DMS53 treated with DMSO at 0.1 percent for 48 hours (cell line): ENCODE measurements around the gene OR52M1.

Experiments used
- DNase-seq: peaks from one replicate; lab custom pipeline; 2025; ENCODE audit not compliant: unreplicated experiment; lab: John Stamatoyannopoulos, UW

Gene OR52M1

DNA sequence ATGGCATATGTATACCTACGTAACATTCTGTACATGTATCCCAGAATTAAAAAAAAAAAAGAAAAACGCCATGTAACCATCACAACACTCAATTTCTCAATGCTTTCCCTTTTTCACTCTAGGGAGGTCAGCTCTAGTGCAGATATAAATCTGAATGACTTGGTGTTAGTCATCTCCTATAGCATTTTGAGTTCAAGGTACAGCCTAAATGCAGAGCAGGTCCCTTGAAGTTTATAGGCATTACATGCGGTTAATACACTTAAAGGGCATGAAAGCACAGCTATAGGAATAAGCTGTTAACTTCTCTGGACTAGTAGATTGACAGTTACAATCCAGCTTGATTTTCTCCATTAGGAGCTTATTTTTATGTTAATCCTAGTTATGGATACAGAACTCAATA lies 20.4 kb downstream of the OR52M1 start:
- no peak for DNase-seq

DNA sequence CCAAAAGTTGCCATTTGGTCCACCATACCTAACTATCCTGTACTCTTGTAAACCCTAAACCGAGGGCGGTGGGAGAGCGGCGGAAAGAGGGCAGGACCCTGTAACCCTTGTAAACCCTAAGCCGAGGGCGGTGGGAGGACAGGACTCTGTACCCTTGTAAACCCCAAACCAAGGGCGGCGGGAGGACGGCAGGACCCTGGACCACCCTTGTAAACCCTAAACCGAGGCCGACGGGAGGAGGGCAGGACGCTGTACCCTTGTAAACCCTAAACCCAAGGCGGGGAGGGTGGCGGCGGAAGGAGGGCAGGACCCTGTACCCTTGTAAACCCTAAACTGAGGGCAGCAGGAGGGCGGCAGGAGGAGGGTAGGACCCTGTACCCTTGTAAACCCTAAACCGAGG lies 24.1 kb downstream of the OR52M1 start:
- DNase-seq, result no peak

DNA sequence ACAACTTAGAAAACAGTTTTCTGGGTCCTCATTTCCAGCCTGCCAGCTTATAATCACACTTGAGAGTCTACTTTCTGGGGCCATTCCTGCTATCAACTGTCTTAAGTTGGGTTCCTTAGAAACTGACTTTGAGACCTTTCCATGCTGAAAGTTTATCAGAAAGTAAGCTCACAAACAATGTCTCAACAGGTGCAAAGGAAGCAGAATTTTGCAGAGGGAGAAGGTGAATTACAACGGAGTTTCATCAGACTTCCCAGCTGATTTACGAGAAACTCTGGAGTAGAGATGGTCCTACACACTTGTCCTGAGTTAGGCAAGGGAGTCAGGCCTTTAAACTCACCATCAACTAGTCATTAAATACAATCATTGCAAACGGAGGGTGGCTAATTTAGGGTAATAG lies 31.9 kb downstream of the OR52M1 start:
- no peak for DNase-seq

DNA sequence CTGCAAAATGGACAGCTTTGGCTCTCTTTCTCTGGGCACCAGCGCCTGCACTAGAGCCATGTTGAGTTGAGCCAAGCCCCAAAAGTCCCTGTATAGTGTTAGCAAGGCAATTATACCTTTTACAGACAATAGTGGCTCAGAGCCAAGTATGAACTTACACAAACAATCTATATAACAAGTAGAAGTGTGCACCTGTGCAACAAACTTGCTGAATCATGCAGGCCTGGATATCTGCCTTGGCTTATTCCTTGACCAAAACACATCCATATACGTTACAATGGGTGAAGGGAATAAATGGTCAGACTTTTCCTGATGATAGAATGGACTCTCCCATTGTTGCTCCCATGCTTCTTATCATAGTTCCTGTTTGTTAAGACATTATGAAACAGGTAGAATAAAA lies 32.8 kb downstream of the OR52M1 start:
- DNase-seq, result peak; percentile 38

DNA sequence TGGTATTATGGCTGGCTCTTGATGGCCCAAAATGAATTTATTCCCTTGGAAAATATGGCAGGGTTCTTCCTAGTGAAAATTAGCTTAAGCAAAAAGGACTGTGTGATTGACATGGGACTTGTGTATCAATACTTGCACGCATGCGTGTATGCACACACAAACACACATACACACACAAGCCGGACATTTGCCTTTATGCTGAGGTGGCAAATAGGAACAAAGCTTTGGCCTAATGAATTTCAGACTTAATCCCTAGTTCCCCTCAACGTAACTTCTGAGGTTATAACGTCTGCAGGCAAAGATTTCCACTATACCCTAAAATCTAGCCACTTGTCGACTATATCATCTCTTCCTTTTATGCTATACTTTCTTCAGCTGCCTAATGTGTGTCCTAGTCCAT lies 33.6 kb downstream of the OR52M1 start:
- DNase-seq, result no peak

DNA sequence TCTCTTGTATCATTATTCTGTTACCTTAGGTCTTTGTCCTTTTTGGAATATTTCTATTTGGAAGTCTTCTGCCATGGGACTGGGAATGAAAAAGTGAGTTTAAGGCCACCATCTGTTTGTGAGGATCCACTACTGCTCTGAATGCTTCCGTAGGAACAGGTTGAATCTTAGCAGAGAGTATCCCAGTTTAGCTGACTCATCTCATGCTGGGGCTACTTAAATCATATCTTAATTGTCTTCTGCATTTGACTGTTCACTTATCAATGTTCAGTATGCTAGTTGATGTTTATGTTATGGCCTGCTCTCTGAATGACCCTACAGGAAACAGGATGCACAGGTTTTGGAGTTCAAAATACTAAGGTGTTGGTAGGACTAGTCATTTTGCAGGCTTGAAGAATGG lies 35.1 kb downstream of the OR52M1 start:
- DNase-seq, result no peak

DNA sequence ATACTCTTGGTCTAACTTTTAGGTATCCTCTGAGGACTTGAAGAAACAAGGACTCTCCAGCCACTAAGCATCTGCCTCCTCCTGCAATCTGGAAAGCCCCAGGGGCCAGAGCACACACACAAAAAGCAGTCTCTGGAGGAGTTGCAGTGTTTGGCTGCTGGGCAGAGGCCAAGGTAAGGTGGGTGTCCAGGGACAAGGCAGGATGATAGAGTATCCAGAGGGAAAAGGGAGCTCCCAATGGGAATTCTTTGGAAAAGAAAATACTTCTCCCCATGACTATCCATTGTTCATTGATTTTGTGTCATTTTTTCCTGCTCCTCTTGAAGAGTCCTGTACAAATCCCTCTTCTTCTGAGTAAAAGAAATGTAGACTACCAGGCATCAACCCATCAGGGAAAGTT lies 36.5 kb downstream of the OR52M1 start, which contains the start of gene OR52I2:
OR52I2 (plus strand) TSS at position 301 of the 400 bp plus-strand sequence.
- no peak for DNase-seq

DNA sequence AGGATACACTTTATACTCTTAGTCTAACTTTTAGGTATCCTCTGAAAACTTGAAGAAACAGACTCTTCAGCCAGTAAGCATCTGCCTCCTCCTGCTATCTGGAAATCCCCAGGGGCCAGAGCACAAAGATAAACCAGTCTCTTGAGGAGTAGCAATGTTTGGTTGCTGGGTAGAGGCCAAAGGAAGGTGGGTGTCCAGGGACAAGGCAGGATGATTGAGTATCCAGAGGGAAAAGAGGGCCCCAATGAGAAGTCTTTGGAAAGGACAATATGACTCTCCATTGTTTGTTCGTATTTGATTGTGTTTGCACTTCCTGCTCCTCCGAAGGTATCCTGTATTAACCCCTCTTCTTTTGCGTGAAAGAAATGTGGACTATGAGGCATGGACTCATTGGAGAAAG lies 44.0 kb downstream of the OR52M1 start:
- DNase-seq, result peak; percentile 15

DNA sequence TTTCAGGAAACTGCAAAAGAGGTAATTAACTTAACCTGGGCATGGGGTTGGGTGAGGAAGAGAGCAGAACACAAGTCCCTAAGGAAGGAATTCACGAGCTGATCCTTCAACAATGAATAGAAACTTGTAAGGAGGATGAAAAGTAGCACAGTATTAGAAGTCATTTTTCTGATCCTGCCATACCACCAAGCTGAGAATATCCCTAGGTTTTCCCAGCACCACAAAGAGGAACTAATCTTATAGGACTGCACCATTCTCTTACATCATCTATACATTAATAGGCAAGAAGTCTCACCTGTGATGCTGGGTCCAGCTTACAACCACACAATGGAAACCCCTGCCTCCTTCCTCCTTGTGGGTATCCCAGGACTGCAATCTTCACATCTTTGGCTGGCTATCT lies 48.7 kb downstream of the OR52M1 start, which contains the start of gene OR52I1:
OR52I1 (plus strand) TSS at position 301 of the 400 bp plus-strand sequence; CDS start at position 301, 0 bp downstream.
- DNase-seq, result no peak
